Aorta (tissue), 5 donors: ENCODE data around the gene NKIRAS2. TPM values are rescaled to one million over a fixed set of nuclear protein-coding genes. Genes with fewer than 3 reads are reported as not detected.
A peak's percentile ranks its signal among the peaks of the same experiment; 100 is the strongest.

Source experiments
- ATAC-seq: fragments of 200-7000 bp; cut with Tn5 transposase; one replicate; pipeline ENCODE4 v1.9.1; 2022; ENCODE audit warnings: moderate library complexity; ENCODE audit not compliant: low FRiP score
- DNase-seq, 2 donors: peaks; one replicate each; pipeline ENCODE4 v3.0.0-alpha.2; 2020
- H3K27ac ChIP-seq, 2 donors: one replicate each; pipeline ENCODE4 v1.5.1; 2013; ENCODE audit warnings: low read length in 2 of 2, mild to moderate bottlenecking in 2 of 2, moderate library complexity in 2 of 2, control low read depth in 1 of 2, inconsistent platforms in 1 of 2, low read depth in 1 of 2
- H3K27me3 ChIP-seq, 2 donors: one replicate each; pipeline ENCODE4 v1.6.1; 2013; ENCODE audit warnings: control low read depth in 1 of 2, low read length in 1 of 2, mild to moderate bottlenecking in 1 of 2, moderate library complexity in 1 of 2; ENCODE audit not compliant: insufficient read depth in 2 of 2, control insufficient read depth in 1 of 2
- H3K36me3 ChIP-seq, 2 donors: one replicate each; pipeline ENCODE4 v1.6.1; 2013; ENCODE audit warnings: control low read depth in 1 of 2, low read length in 1 of 2, mild to moderate bottlenecking in 1 of 2; ENCODE audit not compliant: insufficient read depth in 2 of 2, control insufficient read depth in 1 of 2
- H3K4me1 ChIP-seq, 2 donors: one replicate each; pipeline ENCODE4 v1.6.1; 2013; ENCODE audit warnings: low read length in 2 of 2, control low read depth in 1 of 2, mild to moderate bottlenecking in 1 of 2, moderate library complexity in 1 of 2; ENCODE audit not compliant: insufficient read depth in 2 of 2, control insufficient read depth in 1 of 2
- H3K4me3 ChIP-seq, 2 donors: one replicate each; pipeline ENCODE4 v1.5.1; 2013; ENCODE audit warnings: low read length in 2 of 2, control low read depth in 1 of 2, mild to moderate bottlenecking in 1 of 2
- H3K9me3 ChIP-seq: one replicate; pipeline ENCODE4 v1.6.1; 2013; ENCODE audit warnings: mild to moderate bottlenecking, low read length; ENCODE audit not compliant: control insufficient read depth
- WGBS, 2 donors: extraction: QIAGEN DNeasy Blood & Tissue Kit; methylation state at CpG; one replicate each; pipeline ENCODE4 v1.1.7; 2013; 5-methylcytosine and 5-hydroxymethylcytosine counted together
- intact Hi-C, 2 donors: fragments of 100-400 bp; cut with DNase I; formaldehyde crosslinking; loops; one replicate each; pipeline versions ENCODE4 v1.14.2 to v1.15.0; 2022
- polyA plus RNA-seq, 2 donors: library from polyadenylated mRNA; stranded (reverse); fragments of 200-250 nt; gene quantifications; one replicate each; pipeline ENCODE4 v1.2.3, GENCODE V29; 2013
- total RNA-seq, 2 donors: library from RNA; stranded (reverse); fragmentation: NEBNext Ultra II Directional; extraction: Animal tissue kit (Norgen Biotek cat#: 25700); gene quantifications; one replicate each; pipeline ENCODE4 v1.2.1, GENCODE V29; 2021
- donor health status: healthy with polysubstance abuse.
- donor health status: Bipolar disorder and iron deficiency.
- donor health status: DM: no; HTN: no; CAD: no.
- donor health status: DM: no; HTN: no; CAD: no.
- donor health status: DM: yes; HTN: yes; CAD: no.

Gene NKIRAS2
- total and polyA plus RNA-seq, 4 donors = 23.0 to 28.5 (median 25.3) TPM

GRCh38 chr17:41975099-41976083 lies 44.5 kb upstream of the NKIRAS2 start:
- peaks cover 3 to 12% of the 10 kb centered on the region in 2 donors for H3K36me3 ChIP-seq
- H3K27me3 ChIP-seq = no peaks in the 10 kb centered on the region
- ATAC-seq (no peak), DNase-seq (peak in 1 of 2 donors; percentile 61)
- intact Hi-C loops = no loop called here
- no peak overlapping the region for H3K4me3 ChIP-seq
- 75 to 79% methylated on average over 9 of the region's 9 CpGs for WGBS, 2 donors
- no peak overlapping the region for H3K27ac ChIP-seq
- H3K4me1 ChIP-seq = no peaks in the 10 kb centered on the region
- H3K9me3 ChIP-seq = no peaks in the 10 kb centered on the region

- peak in 1 of 2 donors; percentile 52 for DNase-seq
- ATAC-seq = peak; percentile 27
- Histone ChIP-seq H3K4me3 (no peak overlapping the region), H3K27ac (no peak overlapping the region), H3K4me1 (no peaks in the 10 kb centered on the region), H3K36me3 (peaks cover 3 to 12% of the 10 kb centered on the region in 2 donors), H3K9me3 (no peaks in the 10 kb centered on the region), H3K27me3 (no peaks in the 10 kb centered on the region)
- intact Hi-C loops = no loop called here
- 67 to 69% methylated on average over 11 of the region's 11 CpGs for WGBS, 2 donors
Observed at GRCh38 chr17:41976142-41976768, 43.6 kb upstream of the NKIRAS2 start.

GRCh38 chr17:41977991-41978390 lies 41.9 kb upstream of the NKIRAS2 start:
- Histone ChIP-seq H3K4me1 (no peaks in the 10 kb centered on the region), H3K36me3 (peaks cover 0 to 15% of the 10 kb centered on the region in 2 donors), H3K27me3 (no peaks in the 10 kb centered on the region), H3K27ac (no peak overlapping the region), H3K4me3 (no peak overlapping the region), H3K9me3 (no peaks in the 10 kb centered on the region)
- no peak for ATAC-seq
- intact Hi-C loops = no loop called here
- WGBS, 2 donors = 91% methylated on average over 4 of the region's 4 CpGs
- peak in 1 of 2 donors; percentile 48 for DNase-seq

GRCh38 chr17:41982026-41982760 lies 37.7 kb upstream of the NKIRAS2 start:
- H3K9me3 ChIP-seq = no peaks in the 10 kb centered on the region
- peaks cover 3 to 6% of the 10 kb centered on the region in 2 donors for H3K36me3 ChIP-seq
- DNase-seq (no peak), ATAC-seq (no peak)
- no peak overlapping the region for H3K27ac ChIP-seq
- WGBS, 2 donors = 78 to 82% methylated on average over 14 of the region's 14 CpGs
- no peak overlapping the region for H3K4me3 ChIP-seq
- H3K27me3 ChIP-seq = no peaks in the 10 kb centered on the region
- no peaks in the 10 kb centered on the region for H3K4me1 ChIP-seq
- intact Hi-C loops = no loop called here

- H3K4me3 ChIP-seq = no peak overlapping the region
- DNase-seq = no peak
- H3K9me3 ChIP-seq = no peaks in the 10 kb centered on the region
- no peak overlapping the region for H3K27ac ChIP-seq
- no peaks in the 10 kb centered on the region for H3K4me1 ChIP-seq
- peaks cover 10 to 12% of the 10 kb centered on the region in 2 donors for H3K36me3 ChIP-seq
- H3K27me3 ChIP-seq = no peaks in the 10 kb centered on the region
- WGBS, 2 donors = 94 to 96% methylated on average over 8 of the region's 8 CpGs
- no peak for ATAC-seq
- intact Hi-C loops = no loop called here
Observed at GRCh38 chr17:41984454-41984853, 35.4 kb upstream of the NKIRAS2 start.

- Histone ChIP-seq H3K36me3 (peaks cover 13 to 14% of the 10 kb centered on the region in 2 donors), H3K27me3 (no peaks in the 10 kb centered on the region), H3K27ac (no peak overlapping the region), H3K4me3 (no peak overlapping the region), H3K4me1 (no peaks in the 10 kb centered on the region), H3K9me3 (no peaks in the 10 kb centered on the region)
- WGBS, 2 donors = 96 to 97% methylated on average over 7 to 8 of the region's 8 CpGs
- intact Hi-C loops = no loop called here
- DNase-seq (no peak), ATAC-seq (no peak)
Observed at GRCh38 chr17:41985919-41986318, 34.0 kb upstream of the NKIRAS2 start.

- Histone ChIP-seq H3K27ac (no peak overlapping the region), H3K27me3 (no peaks in the 10 kb centered on the region), H3K36me3 (peaks cover 14% of the 10 kb centered on the region in 2 donors), H3K4me1 (no peaks in the 10 kb centered on the region), H3K9me3 (no peaks in the 10 kb centered on the region), H3K4me3 (no peak overlapping the region)
- no peak for DNase-seq
- no peak for ATAC-seq
- intact Hi-C loops = no loop called here
- WGBS, 2 donors = 87 to 93% methylated on average over 1 of the region's 1 CpG
Observed at GRCh38 chr17:41986634-41987033, 33.3 kb upstream of the NKIRAS2 start.

- intact Hi-C loops = no loop called here
- H3K9me3 ChIP-seq = no peaks in the 10 kb centered on the region
- no peaks in the 10 kb centered on the region for H3K27me3 ChIP-seq
- H3K36me3 ChIP-seq = peaks cover 14 to 16% of the 10 kb centered on the region in 2 donors
- no peak for ATAC-seq
- no peak overlapping the region for H3K27ac ChIP-seq
- no peak for DNase-seq
- H3K4me1 ChIP-seq = no peaks in the 10 kb centered on the region
- no peak overlapping the region for H3K4me3 ChIP-seq
- 72% methylated on average over 3 of the region's 3 CpGs for WGBS, 2 donors
Observed at GRCh38 chr17:41987642-41988041, 32.2 kb upstream of the NKIRAS2 start.
